Frontal cortex (tissue), 4 donors: Measurements from ENCODE around the gene WBP2. TPM values are rescaled to one million over a fixed set of nuclear protein-coding genes. Genes with fewer than 3 reads are reported as not detected.

Experiments used
- DNase-seq, 2 donors: peaks; one replicate each; pipeline ENCODE4 v3.0.0; 2012; ENCODE audit warnings: low spot score in 2 of 2
- FAIRE-seq: peaks from 2 replicates; lab custom pipeline; 2012; peaks lifted over from hg19 to GRCh38; lab: Jason Lieb, UNC
- total RNA-seq: library from RNA; depleted of rRNA; stranded (reverse); fragments of >200 nt; gene quantifications from one replicate; pipeline ENCODE4 v1.2.3, GENCODE V29; 2014
- donor health status: control.
- donor health status: control.
- donor health status: control.

The WBP2 gene
- total RNA-seq, 1 donor from 2014 or later, result 22.0 TPM

DNA sequence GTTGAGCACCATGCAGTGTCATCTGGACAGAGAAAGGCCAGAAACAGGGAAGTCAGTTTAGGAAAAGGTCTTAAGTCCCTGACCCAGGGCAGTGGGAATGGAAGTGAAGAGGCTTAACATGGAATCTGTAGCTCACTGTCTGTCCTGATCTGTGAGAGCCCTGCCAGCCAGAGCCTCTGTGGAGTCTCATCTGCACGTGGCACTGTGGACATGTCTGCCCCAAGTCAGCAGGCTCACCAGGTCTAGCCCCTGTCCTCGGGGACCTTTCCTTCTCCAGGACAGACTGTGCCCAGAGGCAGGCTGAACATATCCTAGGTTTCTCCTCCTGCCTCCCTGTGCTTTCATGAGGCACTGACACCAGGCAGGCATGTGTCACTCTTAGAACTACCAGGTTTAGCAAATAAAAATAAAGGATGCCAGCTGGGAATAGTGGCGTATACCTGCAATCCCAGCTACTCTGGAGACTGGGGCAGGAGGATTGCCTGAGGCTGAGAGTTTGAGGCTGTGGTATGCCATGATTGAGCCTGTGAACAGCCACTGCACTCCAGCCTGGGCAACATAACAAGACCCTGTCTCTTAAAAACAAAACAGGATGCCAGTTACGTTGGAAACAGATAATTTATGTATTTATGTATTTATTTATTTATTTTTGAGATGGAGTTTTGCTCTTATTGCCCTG is 48.2 kb downstream of the WBP2 start:
- DNase-seq (no peak), FAIRE-seq (no peak)

DNA sequence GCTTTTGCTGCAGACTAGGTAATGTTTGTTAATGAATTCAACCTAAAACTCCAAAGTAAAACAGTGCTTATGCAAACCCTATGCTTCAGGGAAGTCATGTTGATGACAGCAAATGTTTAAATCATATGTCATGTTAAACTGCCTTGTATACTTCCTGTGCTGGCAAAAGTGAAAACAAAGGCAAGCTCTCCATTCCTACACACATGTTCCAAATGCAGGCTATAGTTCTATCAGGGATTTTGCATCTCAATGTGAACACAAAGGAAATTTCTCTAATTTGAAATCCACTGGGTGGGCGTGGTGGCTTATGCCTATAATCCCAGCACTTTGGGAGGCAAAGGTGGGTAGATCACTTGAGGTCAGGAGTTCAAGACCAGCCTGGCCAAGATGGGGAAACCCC is 51.3 kb downstream of the WBP2 start:
- DNase-seq, result no peak
- no peak for FAIRE-seq

DNA sequence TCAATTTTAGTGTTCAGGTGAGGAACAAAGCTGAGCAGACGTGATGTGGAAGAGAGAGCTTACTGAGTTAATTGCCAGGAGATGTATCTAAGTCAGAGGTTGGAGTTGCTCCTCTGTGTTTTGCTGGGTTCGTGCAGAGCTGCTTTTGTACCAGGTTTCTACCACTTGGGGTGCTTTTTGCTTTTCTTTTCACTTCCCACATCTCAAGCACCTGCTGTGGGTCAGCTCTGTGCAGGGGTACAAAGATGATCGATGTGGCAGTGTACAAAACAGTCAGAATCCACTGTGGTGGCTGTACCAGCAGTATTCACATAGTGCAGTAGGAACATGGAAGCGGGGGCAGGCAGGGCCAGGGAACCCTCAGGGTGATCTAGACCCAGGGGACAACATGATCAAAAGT is 55.7 kb downstream of the WBP2 start:
- DNase-seq (no peak), FAIRE-seq (no peak)

DNA sequence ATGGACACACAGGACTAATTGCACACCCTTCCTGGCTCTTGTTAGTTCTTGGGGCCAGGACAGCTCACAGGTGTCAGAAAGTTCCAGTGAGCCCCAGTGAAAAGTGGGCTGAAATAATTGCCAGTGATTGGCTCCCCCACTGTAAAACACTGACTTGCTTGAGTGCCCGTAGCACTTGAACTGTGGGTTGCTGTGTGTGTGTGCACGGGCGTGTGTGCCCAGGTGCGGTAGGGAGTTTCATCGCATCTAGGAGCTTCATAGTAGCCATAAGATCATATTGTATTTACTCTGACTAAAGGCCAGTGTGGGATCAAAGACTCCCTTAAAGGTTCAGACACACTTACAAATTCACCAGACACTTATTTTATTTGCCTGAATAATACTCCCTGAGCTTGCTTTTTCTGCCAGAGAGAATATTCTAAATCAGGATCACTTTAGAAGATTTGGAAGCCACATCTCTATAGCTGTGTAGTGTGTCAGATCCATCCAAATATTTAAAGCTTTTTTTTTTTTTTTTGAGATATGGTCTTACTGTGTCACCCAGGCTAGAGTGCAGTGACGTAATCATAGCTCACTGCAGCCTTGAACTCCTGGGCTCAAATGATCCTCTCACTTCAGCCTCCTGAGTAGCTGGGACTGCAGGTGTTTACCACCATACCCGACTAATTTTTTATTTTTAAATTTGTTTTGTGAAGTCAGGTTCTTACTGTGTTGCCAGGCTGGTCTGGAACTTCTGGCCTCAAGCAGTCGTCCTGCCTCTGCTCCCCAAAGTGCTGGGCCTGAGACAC is 59.1 kb downstream of the WBP2 start:
- DNase-seq (no peak), FAIRE-seq (no peak)

Other genes starting within 250 kb of the WBP2 start
- gene SMIM5, start 221.9 kb downstream of the WBP2 start, total RNA-seq, result under 0.01 TPM
- 6.1 TPM for gene RECQL5, start 188.2 kb downstream of the WBP2 start, total RNA-seq
- gene SAP30BP, start 188.0 kb downstream of the WBP2 start, total RNA-seq, result 39.9 TPM
- 1.2 TPM for gene ITGB4, start 133.9 kb downstream of the WBP2 start, total RNA-seq
- 13.5 TPM for gene GALK1, start 90.1 kb downstream of the WBP2 start, total RNA-seq
- 21.2 TPM for gene UNK, start 70.5 kb downstream of the WBP2 start, total RNA-seq
- 0.41 TPM for gene UNC13D, start 10.9 kb downstream of the WBP2 start, total RNA-seq
- 13.9 TPM for gene TRIM47, start 23.2 kb upstream of the WBP2 start, total RNA-seq
- gene TRIM65, start 41.6 kb upstream of the WBP2 start, total RNA-seq, result 11.8 TPM
- 32.2 TPM for gene MRPL38, start 49.5 kb upstream of the WBP2 start, total RNA-seq
- gene FBF1, start 85.7 kb upstream of the WBP2 start, total RNA-seq, result 11.4 TPM
- gene ACOX1, start 123.8 kb upstream of the WBP2 start, total RNA-seq, result 98.2 TPM
- 4.9 TPM for gene TEN1, start 123.9 kb upstream of the WBP2 start, total RNA-seq
- 0.41 TPM for gene CDK3, start 145.5 kb upstream of the WBP2 start, total RNA-seq
- gene EVPL, start 172.0 kb upstream of the WBP2 start, total RNA-seq, result not detected
- gene SRP68, start 217.2 kb upstream of the WBP2 start, total RNA-seq, result 16.7 TPM
- gene GALR2, start 219.4 kb upstream of the WBP2 start, total RNA-seq, result not detected
- not detected for gene ZACN, start 223.8 kb upstream of the WBP2 start, total RNA-seq
- 112 TPM for gene EXOC7, start 248.5 kb upstream of the WBP2 start, total RNA-seq